AG08395 (cell line): ENCODE measurements around the gene LRGUK.

Experiments
- DNase-seq: peaks from one replicate; pipeline ENCODE4 v3.0.0; 2012; ENCODE audit warnings: mixed read lengths, low spot score

Gene LRGUK

GRCh38 chr7:134126146-134126545, 994 bp upstream of the LRGUK start:
- no peak for DNase-seq

GRCh38 chr7:134126596-134126965, 559 bp upstream of the LRGUK start:
- DNase-seq = no peak

GRCh38 chr7:134128829-134129228, 1.7 kb downstream of the LRGUK start:
- DNase-seq = no peak

DNA sequence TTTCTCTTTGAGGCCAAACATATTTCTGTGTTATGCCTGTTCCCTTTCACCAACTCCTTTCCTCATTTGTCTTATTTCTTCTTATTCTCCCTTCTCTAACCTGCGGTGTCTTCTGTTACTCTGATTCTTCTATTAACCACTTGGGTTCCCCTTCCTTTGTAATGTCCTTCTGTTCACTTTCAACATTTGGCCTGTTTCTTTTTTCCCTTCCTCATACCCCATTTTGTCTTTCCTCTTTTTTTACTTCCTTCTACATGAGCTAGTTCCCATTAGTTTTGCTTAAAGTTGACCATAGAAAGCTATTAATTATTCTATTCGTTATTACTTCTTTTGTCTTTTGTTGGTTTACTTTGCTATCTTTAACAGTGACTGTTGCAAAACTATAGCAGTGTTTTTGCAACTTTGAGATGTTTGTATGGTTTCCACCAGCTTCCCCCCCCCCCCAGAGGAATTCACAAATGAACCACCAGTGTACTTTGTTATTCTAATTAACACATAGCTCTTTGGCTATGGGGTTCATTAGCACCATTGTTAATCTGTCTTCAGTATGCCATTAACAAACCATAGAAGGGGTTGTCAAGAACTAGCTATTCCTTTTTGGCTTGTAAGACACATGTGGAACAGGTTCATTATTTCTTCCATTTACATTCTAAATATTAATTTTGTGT, 2.9 kb downstream of the LRGUK start:
- no peak for DNase-seq

DNA sequence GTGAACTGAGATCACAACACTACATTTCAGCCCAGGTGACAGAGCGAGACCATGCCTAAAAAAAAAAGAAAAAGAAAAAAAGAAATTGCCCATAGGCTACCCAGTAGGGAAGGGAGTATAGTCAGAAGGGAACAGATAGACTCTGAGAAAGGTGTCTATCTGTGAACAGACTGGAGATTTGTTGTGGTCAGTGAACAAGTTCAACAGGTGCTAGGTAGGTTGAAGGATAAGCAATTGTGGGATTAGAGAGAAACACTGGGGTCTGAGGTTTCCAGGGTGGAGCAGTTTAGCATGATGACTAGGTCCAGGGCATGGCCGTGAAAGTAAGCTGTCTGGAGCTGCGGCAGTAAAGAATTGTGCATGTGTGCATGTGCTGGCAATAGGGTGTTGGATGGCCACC, 6.9 kb downstream of the LRGUK start:
- DNase-seq = no peak

- peak; percentile 88 for DNase-seq
These were observed 14.0 kb downstream of the LRGUK start for GRCh38 chr7:134140889-134141867.

DNA sequence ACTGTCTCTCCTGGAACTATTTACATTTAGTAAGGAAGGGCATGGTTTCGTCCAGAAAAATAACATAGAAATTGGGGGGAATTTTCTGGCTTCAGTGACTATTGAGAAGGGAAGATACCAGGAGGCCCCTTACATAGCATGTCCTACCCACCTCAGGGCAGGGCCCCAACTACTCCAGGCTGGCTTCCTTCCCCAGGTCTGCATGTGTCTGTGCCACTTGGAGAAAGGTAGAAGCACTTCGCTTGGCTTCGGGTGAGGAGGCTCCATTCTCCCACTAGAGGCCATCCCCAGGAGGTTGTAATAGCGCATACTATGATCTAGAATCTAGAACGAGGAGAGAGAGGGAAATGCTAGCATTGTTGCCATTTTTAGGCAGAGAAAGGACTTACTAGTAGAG, 14.7 kb downstream of the LRGUK start:
- DNase-seq = no peak

GRCh38 chr7:134153493-134154136, 26.5 kb downstream of the LRGUK start:
- DNase-seq = no peak

DNA sequence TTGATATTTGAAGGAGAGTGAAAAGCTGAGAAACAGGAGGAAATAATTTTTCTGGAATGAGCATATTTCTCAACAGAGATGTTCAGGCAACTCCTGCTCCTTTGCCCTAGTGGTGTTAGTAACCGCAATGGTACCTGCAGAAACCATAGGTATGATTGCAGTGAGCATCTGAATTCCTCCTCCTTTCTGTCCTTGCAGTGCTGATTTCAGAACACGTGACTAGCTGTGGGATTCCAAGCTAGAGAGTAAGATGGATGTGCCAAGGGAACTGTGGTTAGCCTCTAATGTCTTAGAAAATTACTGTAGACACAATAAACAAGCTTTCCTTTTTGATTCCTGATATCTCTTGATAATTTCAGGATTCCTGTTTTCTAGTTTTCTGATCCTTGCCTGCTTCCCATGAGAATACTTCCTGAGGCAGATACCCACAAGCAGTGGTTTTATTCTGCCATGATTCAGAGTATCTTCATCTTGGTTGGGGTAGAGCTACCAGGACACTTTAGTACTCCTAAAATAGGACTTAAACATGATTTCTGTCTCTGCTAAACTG, 27.5 kb downstream of the LRGUK start:
- DNase-seq = peak; percentile 34

DNA sequence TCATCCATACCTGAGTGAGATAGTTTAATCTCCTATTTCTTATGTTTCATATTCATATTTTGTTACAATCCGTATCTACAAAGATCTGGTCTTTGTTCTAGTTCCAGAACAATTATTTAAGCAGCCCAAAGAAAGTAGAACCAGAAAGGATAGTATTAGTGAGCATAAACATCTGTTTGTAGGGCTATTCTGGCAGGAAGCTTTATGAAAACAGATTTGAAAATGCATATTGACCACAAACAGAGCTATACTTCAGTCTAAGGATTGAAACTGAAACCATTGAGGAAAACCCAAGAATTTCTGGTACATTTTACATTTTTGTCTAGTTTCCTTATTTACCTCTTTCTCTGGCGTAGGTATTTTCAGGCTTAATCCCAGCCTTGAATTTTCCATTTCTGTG, 28.1 kb downstream of the LRGUK start:
- no peak for DNase-seq

- DNase-seq = no peak
These were observed 28.7 kb downstream of the LRGUK start for GRCh38 chr7:134155871-134156270.

DNA sequence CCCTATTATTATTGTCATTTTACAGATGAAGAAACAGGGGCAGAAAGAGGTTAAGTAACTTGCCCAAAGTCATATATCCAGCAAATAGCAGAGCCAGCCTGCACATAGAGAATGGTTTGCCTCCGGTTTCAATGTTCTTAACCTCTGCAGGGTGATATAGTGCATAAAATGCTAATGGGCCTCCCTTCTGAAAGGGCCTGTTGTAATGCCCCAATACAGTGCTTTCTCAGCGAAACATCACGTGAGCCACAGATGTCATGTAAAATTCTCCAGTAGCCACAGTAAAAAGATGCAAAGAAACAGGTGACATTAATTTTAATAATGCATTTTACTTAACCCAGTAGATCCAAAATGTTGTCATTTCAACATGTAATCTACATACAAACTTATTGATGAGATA, 38.1 kb downstream of the LRGUK start:
- DNase-seq = no peak

DNA sequence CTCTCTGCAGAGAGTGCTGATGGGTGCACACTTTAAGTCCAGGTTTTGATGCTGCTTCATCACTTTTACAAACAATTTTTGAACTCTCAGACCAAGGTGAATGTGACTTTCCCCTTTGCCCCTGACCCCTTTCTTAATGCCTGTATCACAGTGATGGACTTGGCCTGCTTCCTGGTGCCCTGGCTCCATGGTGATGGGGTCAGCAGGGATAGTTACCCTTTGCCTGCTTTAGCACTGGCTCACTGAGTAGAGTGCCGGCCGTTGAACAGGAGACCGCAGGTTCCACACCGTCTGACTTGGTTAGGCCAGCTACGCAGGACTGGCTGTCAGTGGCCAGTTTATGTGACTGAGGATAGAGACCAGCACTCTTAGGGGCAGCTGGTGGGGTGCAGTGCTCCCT, 40.1 kb downstream of the LRGUK start:
- no peak for DNase-seq

DNA sequence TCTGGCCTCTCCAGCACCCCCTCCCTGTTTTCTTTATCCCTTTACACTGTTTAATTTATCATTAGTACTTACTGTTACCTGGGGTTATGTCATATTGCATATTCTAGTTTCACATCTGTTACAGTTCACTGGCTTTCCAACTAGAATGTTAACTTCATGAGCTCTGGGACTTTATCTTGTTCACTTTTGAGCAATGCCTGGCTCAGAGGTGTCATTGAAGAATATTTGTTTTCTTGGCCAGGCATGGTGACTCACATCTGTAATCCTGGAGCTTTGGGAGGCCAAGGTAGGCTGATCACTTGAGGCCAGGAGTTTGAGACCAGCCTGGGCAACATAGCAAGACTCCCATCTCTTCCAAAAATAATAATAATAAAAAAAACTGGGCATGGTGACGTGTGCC, 40.7 kb downstream of the LRGUK start:
- no peak for DNase-seq

DNA sequence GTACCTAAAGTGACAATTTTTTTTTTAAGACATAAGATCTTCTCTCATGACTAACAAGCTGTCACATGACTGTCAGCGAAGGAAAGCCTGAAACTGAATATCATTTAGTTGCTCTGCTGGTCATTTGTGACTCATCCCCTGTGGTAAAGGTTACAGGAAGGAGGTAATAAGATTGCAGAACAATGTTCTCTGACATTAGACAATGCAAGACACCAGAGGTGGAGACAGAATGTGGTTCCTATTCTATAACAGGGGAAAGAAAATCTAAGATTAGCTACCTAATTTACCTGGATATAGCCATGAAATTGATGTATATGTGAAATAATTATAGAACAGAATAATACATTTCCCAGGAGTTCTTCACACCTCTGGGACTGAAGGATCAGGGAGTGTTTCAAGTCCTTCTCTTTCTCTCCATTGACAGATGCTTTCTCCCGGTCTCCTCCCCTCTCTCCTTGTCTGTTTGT, 47.7 kb downstream of the LRGUK start:
- DNase-seq = peak; percentile 77

GRCh38 chr7:134175334-134176036, 48.3 kb downstream of the LRGUK start:
- DNase-seq = no peak

GRCh38 chr7:134176037-134176350, 48.9 kb downstream of the LRGUK start:
- no peak for DNase-seq

DNA sequence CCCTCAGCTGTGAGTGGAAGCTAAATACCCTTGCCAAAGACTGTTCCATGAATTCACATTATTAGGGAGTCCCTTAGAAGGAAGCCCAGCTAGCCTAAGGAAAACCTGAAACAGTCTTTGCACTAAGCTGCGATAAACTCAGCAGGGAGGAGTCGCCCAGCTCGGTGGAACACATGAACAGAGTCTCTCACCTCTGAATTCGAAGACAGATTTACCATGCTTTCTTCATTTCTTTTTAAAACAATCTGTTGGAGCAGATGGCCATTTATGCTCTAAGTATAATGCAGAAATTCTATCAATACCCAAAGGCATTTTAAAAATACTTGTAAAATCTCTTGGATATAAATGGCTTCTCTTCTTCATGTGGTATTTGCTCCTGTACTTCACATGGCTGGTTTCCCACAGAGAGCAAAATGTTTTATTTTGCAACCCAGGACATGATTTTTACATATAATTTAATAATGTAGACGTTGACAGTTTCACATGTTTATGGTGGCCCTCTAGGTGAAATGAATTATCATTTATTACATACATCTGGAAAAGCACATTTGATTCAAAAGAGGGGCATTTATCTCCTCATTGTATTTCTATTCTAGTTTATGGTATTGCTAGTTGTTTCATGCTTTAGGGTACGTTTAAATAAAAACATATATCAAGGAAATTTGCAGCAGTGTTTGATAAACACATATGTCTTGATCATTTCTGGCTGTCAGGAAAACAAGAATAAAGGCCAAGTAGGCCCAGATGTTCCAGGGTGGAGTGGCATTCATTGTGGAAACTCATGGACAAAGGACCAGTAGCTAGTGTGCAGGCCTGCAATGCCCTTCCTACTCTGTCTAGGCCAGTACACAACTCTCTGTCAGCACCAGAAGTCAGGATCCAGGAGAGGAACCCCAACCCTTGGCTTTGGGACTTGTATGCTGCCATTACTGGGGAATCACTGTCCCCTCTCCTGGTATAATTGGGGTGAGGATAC, 52.2 kb downstream of the LRGUK start:
- DNase-seq = no peak

DNA sequence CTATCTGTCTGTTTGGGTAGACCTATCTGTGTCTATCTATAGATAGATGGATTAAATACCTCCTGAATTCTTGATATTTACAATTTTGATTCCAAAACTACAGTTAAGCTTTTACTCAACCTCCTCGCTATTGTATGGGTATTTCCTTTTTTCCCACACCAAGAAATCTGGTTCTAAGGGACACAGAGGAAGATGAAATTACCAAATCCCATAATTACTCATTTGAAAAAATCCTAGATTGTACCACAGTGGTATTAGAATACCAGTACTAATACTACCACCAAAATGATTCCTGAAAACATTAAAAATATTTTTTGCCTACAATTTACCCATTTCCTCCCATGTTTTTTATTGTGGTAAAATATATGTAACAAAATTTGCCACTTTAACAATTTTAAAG, 53.2 kb downstream of the LRGUK start:
- no peak for DNase-seq

- no peak for DNase-seq
These were observed 54.9 kb downstream of the LRGUK start for GRCh38 chr7:134182078-134182477.

DNA sequence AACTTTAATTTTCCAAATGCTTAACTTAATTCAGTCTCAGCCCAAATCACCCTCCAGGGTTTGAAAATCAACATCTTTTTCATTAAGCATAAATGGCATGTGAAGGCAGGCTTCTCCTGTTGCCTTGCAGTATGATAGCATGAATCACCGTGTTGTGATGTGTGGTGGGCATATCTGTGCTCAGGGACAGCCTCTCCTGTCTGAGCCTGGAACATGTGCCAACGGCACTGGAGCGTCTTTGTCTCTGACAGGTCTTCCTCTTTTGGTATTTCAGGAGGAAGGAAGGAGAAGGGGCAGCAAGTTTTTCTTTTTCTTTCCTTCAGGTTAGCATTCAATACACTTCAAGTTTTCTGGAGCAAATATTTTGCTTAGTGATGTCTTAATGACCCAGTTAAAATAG, 57.6 kb downstream of the LRGUK start:
- no peak for DNase-seq
